Medulla oblongata (tissue), 1 donor: Measurements from ENCODE around the gene PDF.
"Not testable (repeated sequence)": the region's sequence is repeated elsewhere in the genome, so short reads cannot be mapped to it uniquely, and the experiment has no call there.

Experiments used
- DNase-seq: peaks from one replicate; pipeline ENCODE4 v3.0.0-alpha.2; 2015; ENCODE audit errors: extremely low spot score

Gene PDF

GRCh38 chr16:69316595-69317034, 13.8 kb downstream of the PDF start:
- DNase-seq: no peak

- peak; percentile 38 for DNase-seq
These were observed 14.7 kb downstream of the PDF start for GRCh38 chr16:69315486-69316311.

GRCh38 chr16:69314534-69314933, 15.9 kb downstream of the PDF start:
- DNase-seq: peak; percentile 25

- DNase-seq: no peak
These were observed 16.9 kb downstream of the PDF start for GRCh38 chr16:69313469-69313868.

GRCh38 chr16:69311533-69312387, 18.6 kb downstream of the PDF start:
- no peak for DNase-seq

- DNase-seq: peak; percentile 98
These were observed 19.5 kb downstream of the PDF start, which contains the start of gene VPS4A for GRCh38 chr16:69310653-69311532. Gene VPS4A (plus strand): TSS chr16:69311350. CDS start chr16:69311512, 162 bp downstream.

- peak; percentile 84 for DNase-seq
These were observed 21.1 kb downstream of the PDF start for GRCh38 chr16:69309316-69309715.

- DNase-seq: no peak
These were observed 22.5 kb downstream of the PDF start for GRCh38 chr16:69307856-69308255.

GRCh38 chr16:69307091-69307490, 23.3 kb downstream of the PDF start:
- no peak for DNase-seq

GRCh38 chr16:69306031-69306430, 24.4 kb downstream of the PDF start:
- DNase-seq: no peak

GRCh38 chr16:69302301-69302700, 28.1 kb downstream of the PDF start:
- DNase-seq: no peak

GRCh38 chr16:69301861-69302260, 28.5 kb downstream of the PDF start:
- no peak for DNase-seq

- no peak for DNase-seq
These were observed 29.2 kb downstream of the PDF start for GRCh38 chr16:69301187-69301586.

GRCh38 chr16:69298261-69298660, 32.1 kb downstream of the PDF start:
- DNase-seq: no peak

- not testable (repeated sequence) for DNase-seq
These were observed 33.6 kb downstream of the PDF start for GRCh38 chr16:69296771-69297170.

- no peak for DNase-seq
These were observed 36.3 kb downstream of the PDF start for GRCh38 chr16:69294051-69294450.

- DNase-seq: no peak
These were observed 37.0 kb downstream of the PDF start for GRCh38 chr16:69293401-69293800.

GRCh38 chr16:69291657-69292056, 38.7 kb downstream of the PDF start:
- DNase-seq: not testable (repeated sequence)

- peak; percentile 81 for DNase-seq
These were observed 43.3 kb downstream of the PDF start for GRCh38 chr16:69286941-69287713.

- no peak for DNase-seq
These were observed 45.1 kb downstream of the PDF start for GRCh38 chr16:69285240-69285639.

GRCh38 chr16:69283851-69284250, 46.5 kb downstream of the PDF start:
- no peak for DNase-seq
